Right atrium auricular region (tissue), 2 donors: Measurements from ENCODE around the gene CCBE1. TPM values are rescaled to one million over a fixed set of nuclear protein-coding genes. Genes with fewer than 3 reads are reported as not detected.

Source experiments
- DNase-seq: peaks from one replicate; pipeline ENCODE4 v3.0.0-alpha.2; 2019; ENCODE audit warnings: low spot score
- H3K27ac ChIP-seq, 2 donors: fragments of 200-600 bp; sonication (generic); 1 replicate in 1 of 2; 2 replicates in 1 of 2; pipeline ENCODE4 v1.5.1; 2016 to 2019
- H3K27me3 ChIP-seq, 2 donors: fragments of 200-600 bp; sonication (generic); one replicate each; pipeline versions ENCODE4 v1.5.1 to v1.6.0; 2017 to 2019
- H3K36me3 ChIP-seq: fragments of 200-600 bp; sonication (generic); one replicate; pipeline ENCODE4 v1.5.1; 2016
- H3K4me1 ChIP-seq, 2 donors: fragments of 200-600 bp; sonication (generic); one replicate each; pipeline versions ENCODE4 v1.5.1 to v1.6.0; 2017 to 2019
- H3K4me3 ChIP-seq, 2 donors: fragments of 200-600 bp; sonication (generic); 1 replicate in 1 of 2; 2 replicates in 1 of 2; pipeline ENCODE4 v1.5.1; 2017 to 2019; ENCODE audit warnings: mild to moderate bottlenecking in 1 of 2, moderate library complexity in 1 of 2
- H3K9me3 ChIP-seq, 2 donors: fragments of 200-600 bp; sonication (generic); one replicate each; pipeline ENCODE4 v1.5.1; 2019
- CTCF ChIP-seq, 2 donors: fragments of 200-600 bp; sonication (generic); IDR thresholded peaks; one replicate each; pipeline ENCODE4 v1.5.1; 2019; ENCODE audit warnings: antibody characterized with exemption in 2 of 2
- total RNA-seq, 2 donors: library from RNA; depleted of rRNA; stranded (reverse); fragments of >200 nt; gene quantifications; one replicate each; pipeline ENCODE4 v1.1.0, GENCODE V29; 2016

The CCBE1 gene
- total RNA-seq, 2 donors from 2014 or later: 0.44 to 0.94 TPM

GRCh38 chr18:59467497-59467896 lies 229.7 kb downstream of the CCBE1 start:
- no peaks in the 10 kb centered on the region for H3K27me3 ChIP-seq
- H3K27ac ChIP-seq: no peak overlapping the region
- H3K9me3 ChIP-seq: no peaks in the 10 kb centered on the region
- no peak for TF ChIP-seq CTCF (IDR thresholded peaks at IDR 0.05)
- no peak overlapping the region for H3K4me3 ChIP-seq
- H3K4me1 ChIP-seq: peaks cover 0 to 11% of the 10 kb centered on the region in 2 donors
- no peaks in the 10 kb centered on the region for H3K36me3 ChIP-seq
- DNase-seq: no peak

GRCh38 chr18:59466980-59467379 lies 230.2 kb downstream of the CCBE1 start:
- no peak overlapping the region for H3K4me3 ChIP-seq
- peaks cover 0 to 11% of the 10 kb centered on the region in 2 donors for H3K4me1 ChIP-seq
- H3K36me3 ChIP-seq: no peaks in the 10 kb centered on the region
- no peaks in the 10 kb centered on the region for H3K9me3 ChIP-seq
- no peaks in the 10 kb centered on the region for H3K27me3 ChIP-seq
- DNase-seq: no peak
- TF ChIP-seq CTCF (IDR thresholded peaks at IDR 0.05): no peak
- no peak overlapping the region for H3K27ac ChIP-seq

GRCh38 chr18:59464486-59464885 lies 232.7 kb downstream of the CCBE1 start:
- no peak for DNase-seq
- no peaks in the 10 kb centered on the region for H3K27me3 ChIP-seq
- no peak overlapping the region for H3K27ac ChIP-seq
- H3K4me3 ChIP-seq: no peak overlapping the region
- peaks cover 0 to 5% of the 10 kb centered on the region in 2 donors for H3K4me1 ChIP-seq
- no peak for TF ChIP-seq CTCF (IDR thresholded peaks at IDR 0.05)
- H3K36me3 ChIP-seq: no peaks in the 10 kb centered on the region
- no peaks in the 10 kb centered on the region for H3K9me3 ChIP-seq

GRCh38 chr18:59461171-59461570 lies 236.1 kb downstream of the CCBE1 start:
- H3K4me1 ChIP-seq: peaks cover 0 to 6% of the 10 kb centered on the region in 2 donors
- no peaks in the 10 kb centered on the region for H3K27me3 ChIP-seq
- DNase-seq: no peak
- no peak for TF ChIP-seq CTCF (IDR thresholded peaks at IDR 0.05)
- no peaks in the 10 kb centered on the region for H3K36me3 ChIP-seq
- no peak overlapping the region for H3K27ac ChIP-seq
- no peaks in the 10 kb centered on the region for H3K9me3 ChIP-seq
- no peak overlapping the region for H3K4me3 ChIP-seq

- Histone ChIP-seq H3K4me3 (no peak overlapping the region), H3K4me1 (peaks cover 0 to 11% of the 10 kb centered on the region in 2 donors), H3K27me3 (no peaks in the 10 kb centered on the region), H3K27ac (no peak overlapping the region), H3K9me3 (no peaks in the 10 kb centered on the region), H3K36me3 (no peaks in the 10 kb centered on the region)
- DNase-seq: no peak
- TF ChIP-seq CTCF (IDR thresholded peaks at IDR 0.05): no peak
Observed at GRCh38 chr18:59460072-59460420, 237.2 kb downstream of the CCBE1 start.

- H3K9me3 ChIP-seq: no peaks in the 10 kb centered on the region
- H3K27ac ChIP-seq: no peak overlapping the region
- H3K36me3 ChIP-seq: no peaks in the 10 kb centered on the region
- no peaks in the 10 kb centered on the region for H3K27me3 ChIP-seq
- peaks cover 0 to 16% of the 10 kb centered on the region in 2 donors for H3K4me1 ChIP-seq
- no peak for DNase-seq
- no peak overlapping the region for H3K4me3 ChIP-seq
- peak; percentile 35 to 72 for TF ChIP-seq CTCF (IDR thresholded peaks at IDR 0.05)
Observed at GRCh38 chr18:59459369-59460071, 237.7 kb downstream of the CCBE1 start.
